Endothelial cell of umbilical vein (primary cell): ENCODE data around the gene PTGDR2. TPM values are rescaled to one million over a fixed set of nuclear protein-coding genes. Genes with fewer than 3 reads are reported as not detected.
"Not testable (repeated sequence)": the region's sequence is repeated elsewhere in the genome, so short reads cannot be mapped to it uniquely, and the experiment has no call there.

Source experiments
- BruUV-seq: library from RNA; stranded (reverse); fragments of 400-500 nt; replicated peaks from 2 replicates; lab custom pipeline; 2021; lab: Mats Ljungman, UMichigan
- CTCF ChIA-PET: fragments of 300-600, 350-600 bp; sonication (Branson Sonifier 250); formaldehyde crosslinking; loops from one replicate; lab custom pipeline; 2021; ENCODE audit warnings: antibody characterized with exemption, inconsistent platforms; lab: Charles Lee
- POLR2A ChIA-PET: fragments of 300-600, 350-600 bp; sonication (Branson Sonifier 250); formaldehyde crosslinking; loops from one replicate; lab custom pipeline; 2021; ENCODE audit warnings: antibody characterized with exemption, inconsistent platforms; lab: Charles Lee
- DNase-seq: peaks from one replicate; pipeline ENCODE4 v3.0.0-alpha.2; 2011; ENCODE audit warnings: low read depth, low spot score
- FAIRE-seq: peaks from 2 replicates; lab custom pipeline; 2011; peaks lifted over from hg19 to GRCh38; lab: Jason Lieb, UNC
- H2AFZ ChIP-seq: 2 replicates; pipeline ENCODE4 v1.6.0; 2012; ENCODE audit warnings: low read depth, low read length, control low read depth, inconsistent platforms
- H3K27ac ChIP-seq: 2 replicates; pipeline ENCODE4 v1.5.1; 2011; ENCODE audit warnings: low read depth, mild to moderate bottlenecking, control low read depth, low read length, moderate library complexity; ENCODE audit not compliant: insufficient read depth
- H3K27me3 ChIP-seq, 2 experiments: 2 replicates each; pipeline versions ENCODE4 v1.6.0 to v1.6.1; 2011; ENCODE audit warnings: low read length in 2 of 2, mixed read lengths in 1 of 2; ENCODE audit not compliant: control insufficient read depth in 2 of 2, insufficient read depth in 2 of 2
- H3K36me3 ChIP-seq, 2 experiments: 2 replicates in 1 of 2; 3 replicates in 1 of 2; pipeline ENCODE4 v1.5.1; 2011; ENCODE audit warnings: low read length in 2 of 2, mild to moderate bottlenecking in 1 of 2, moderate library complexity in 1 of 2; ENCODE audit not compliant: control insufficient read depth in 2 of 2, insufficient read depth in 2 of 2; ENCODE audit errors: extremely low read depth in 1 of 2
- H3K4me1 ChIP-seq: 3 replicates; pipeline ENCODE4 v1.5.1; 2011; ENCODE audit warnings: mild to moderate bottlenecking, low read length; ENCODE audit not compliant: control insufficient read depth, insufficient read depth; ENCODE audit errors: extremely low read depth
- H3K4me2 ChIP-seq: 2 replicates; pipeline ENCODE4 v1.6.1; 2011; ENCODE audit warnings: low read length, control low read depth, mixed read lengths; ENCODE audit not compliant: insufficient read depth
- H3K4me3 ChIP-seq, 3 experiments: fragments of 200-600 bp in 1 of 3; sonication (generic), shearing (Covaris generic) in 1 of 3; replicated peaks in 1 of 3; 2 replicates each; pipeline ENCODE4 v1.5.1; 2011 to 2016; ENCODE audit warnings: control low read depth in 3 of 3, low read length in 3 of 3, mild to moderate bottlenecking in 2 of 3, inconsistent platforms in 1 of 3, low read depth in 1 of 3, moderate library complexity in 1 of 3; ENCODE audit not compliant: insufficient read depth in 1 of 3
- H3K79me2 ChIP-seq: 2 replicates; pipeline ENCODE4 v1.6.0; 2012; ENCODE audit warnings: low read length, inconsistent platforms; ENCODE audit not compliant: control insufficient read depth, insufficient read depth
- H3K9ac ChIP-seq: replicated peaks from 2 replicates; pipeline ENCODE3; 2011; ENCODE audit warnings: low read length, control low read depth; ENCODE audit not compliant: insufficient read depth; ENCODE audit errors: extremely low read depth
- H3K9me1 ChIP-seq: replicated peaks from 3 replicates; pipeline ENCODE4 v1.6.0; 2011; ENCODE audit warnings: mild to moderate bottlenecking, low read length; ENCODE audit not compliant: control insufficient read depth, insufficient read depth; ENCODE audit errors: extremely low read depth
- H3K9me3 ChIP-seq: replicated peaks from 2 replicates; pipeline ENCODE4 v1.5.1; 2012; ENCODE audit warnings: low read length, inconsistent platforms; ENCODE audit not compliant: control insufficient read depth, insufficient read depth
- H4K20me1 ChIP-seq: replicated peaks from 2 replicates; pipeline ENCODE3; 2011; ENCODE audit warnings: mild to moderate bottlenecking, low read length; ENCODE audit not compliant: control insufficient read depth, insufficient read depth; ENCODE audit errors: extremely low read depth
- CTCF ChIP-seq, 2 donors: IDR thresholded peaks; 1 replicate in 1 of 2; 2 replicates in 1 of 2; pipeline ENCODE4 v1.5.1; 2011; ENCODE audit warnings: low read length in 2 of 2, mild to moderate bottlenecking in 2 of 2, moderate library complexity in 2 of 2, control low read depth in 1 of 2, inconsistent platforms in 1 of 2, low read depth in 1 of 2; ENCODE audit not compliant: insufficient read depth in 1 of 2; ENCODE audit errors: extremely low read depth in 1 of 2
- EZH2 ChIP-seq: IDR thresholded peaks from 2 replicates; pipeline ENCODE4 v1.6.1; 2012; ENCODE audit warnings: borderline replicate concordance, low read depth, mild to moderate bottlenecking, moderate library complexity, low read length, inconsistent platforms; ENCODE audit not compliant: severe bottlenecking
- FOS ChIP-seq: IDR thresholded peaks from 2 replicates; pipeline ENCODE4 v1.6.1; 2011; ENCODE audit warnings: mild to moderate bottlenecking, low read length, moderate library complexity, borderline replicate concordance; ENCODE audit not compliant: insufficient read depth
- GATA2 ChIP-seq: IDR thresholded peaks from 2 replicates; pipeline ENCODE4 v1.7.0; 2011; ENCODE audit warnings: low read depth, mild to moderate bottlenecking, moderate library complexity, mixed read lengths, low read length; ENCODE audit not compliant: insufficient read length, insufficient read depth
- JUN ChIP-seq: IDR thresholded peaks from 2 replicates; pipeline ENCODE4 v1.6.1; 2011; ENCODE audit warnings: borderline replicate concordance, low read depth; ENCODE audit not compliant: insufficient read length, insufficient read depth
- MAX ChIP-seq: IDR thresholded peaks from 2 replicates; pipeline ENCODE4 v1.6.1; 2011; ENCODE audit not compliant: insufficient read depth, insufficient read length
- POLR2A ChIP-seq: IDR thresholded peaks from 2 replicates; pipeline ENCODE4 v1.6.1; 2012; ENCODE audit warnings: low read depth, mild to moderate bottlenecking, control low read depth, low read length
- dilution Hi-C: fragments of 300-500 bp; cut with MboI; formaldehyde crosslinking; loops from one replicate; pipeline ENCODE4 v1.15.0; 2019; ENCODE audit warnings: low sequenced_read_pairs; ENCODE audit not compliant: extremely low pct_ligation_motif_present
- intact Hi-C: fragments of 100-400 bp; cut with micrococcal nuclease; formaldehyde crosslinking; loops from one replicate; pipeline ENCODE4 v1.10.0; 2022
- polyA plus RNA-seq, 4 experiments: library from polyadenylated mRNA; depleted of rRNA in 3 of 4; stranded (reverse) in 3 of 4; unstranded in 1 of 4; fragments of >200 nt; gene quantifications; 2 replicates each; pipeline versions ENCODE4 v1.2.1 to v1.2.3, GENCODE V29; 2011 to 2012; ENCODE audit warnings: missing spikeins in 1 of 4
- total RNA-seq: library from RNA; stranded (reverse); gene quantifications from 2 replicates; pipeline ENCODE4 v1.2.3, GENCODE V29; 2021

PTGDR2 gene
- total and polyA plus RNA-seq, 2 donors (not counting 3 experiments of a cell fraction or from before 2014, with no cell fraction given): 0.15 TPM; not detected in 1

GRCh38 chr11:60825118-60825517 lies 30.6 kb downstream of the PTGDR2 start:
- no peak for TF ChIP-seq GATA2
- no peak for TF ChIP-seq JUN
- no peak for TF ChIP-seq CTCF (IDR thresholded peaks at IDR 0.05; ENCODE audit: extremely low read depth in 1 of 2, insufficient read depth in 1 of 2, low read depth in 1 of 2, low read length in 2 of 2)
- no peak for TF ChIP-seq MAX
- TF ChIP-seq FOS: no peak
- no peak for TF ChIP-seq POLR2A
- TF ChIP-seq EZH2: no peak
- intact Hi-C loops (loop anchor here (10.0 kb wide), 1 partner anchor 800 kb away; no protein-coding TSS in a partner anchor), dilution Hi-C loops (no loop called here)
- Histone ChIP-seq H2AFZ (no peak overlapping the region), H3K4me3 (no peak overlapping the region), H3K9me1 (no peaks in the 10 kb centered on the region), H3K79me2 (no peaks in the 10 kb centered on the region), H3K27ac (no peak overlapping the region), H3K9me3 (no peaks in the 10 kb centered on the region), H3K4me1 (no peaks in the 10 kb centered on the region), H3K27me3 (no peaks in the 10 kb centered on the region), H4K20me1 (no peaks in the 10 kb centered on the region), H3K4me2 (no peak overlapping the region), H3K36me3 (no peaks in the 10 kb centered on the region), H3K9ac (no peak overlapping the region)
- FAIRE-seq (no peak), DNase-seq (no peak)
- BruUV-seq: no TSS peak
- CTCF ChIA-PET: interaction anchor here (1.2 to 1.9 kb wide), 5 partner anchors 12 to 115 kb away, joined by 3 to 7 read pairs (median 4); no protein-coding TSS in a partner anchor
- POLR2A ChIA-PET: interaction anchor here (0.7 kb wide), 1 partner anchor 324 kb away, joined by 4 read pairs; no protein-coding TSS in a partner anchor

- H3K4me1 ChIP-seq, H2AFZ ChIP-seq, H3K79me2 ChIP-seq, H3K4me3 ChIP-seq, dilution Hi-C loops, H3K9me3 ChIP-seq, BruUV-seq, H3K9me1 ChIP-seq, DNase-seq, H3K36me3 ChIP-seq, H3K27me3 ChIP-seq, POLR2A ChIA-PET, H4K20me1 ChIP-seq, H3K27ac ChIP-seq, FAIRE-seq, H3K4me2 ChIP-seq, H3K9ac ChIP-seq: not testable (repeated sequence)
- intact Hi-C loops: loop anchor here (10.0 kb wide), 1 partner anchor 799 kb away; no protein-coding TSS in a partner anchor
- CTCF ChIA-PET: interaction anchor here (0.6 to 1.9 kb wide), 6 partner anchors 10 to 1689 kb away, joined by 3 to 7 read pairs (median 4); no protein-coding TSS in a partner anchor
Measured at GRCh38 chr11:60823745-60824306, 31.9 kb downstream of the PTGDR2 start.
